Epithelial cell of proximal tubule (primary cell): ENCODE results near the gene KRTAP4-5. TPM values are rescaled to one million over a fixed set of nuclear protein-coding genes. Genes with fewer than 3 reads are reported as not detected.
A peak's percentile ranks its signal among the peaks of the same experiment; 100 is the strongest.

Experiments used
- DNase-seq: peaks from one replicate; pipeline ENCODE4 v3.0.0-alpha.2; 2011; ENCODE audit warnings: low read depth
- H3K4me3 ChIP-seq: 2 replicates; pipeline ENCODE4 v1.5.1; 2011; ENCODE audit warnings: low read depth, mild to moderate bottlenecking, low read length
- CTCF ChIP-seq: conservative IDR thresholded peaks from 2 replicates; pipeline ENCODE4 v1.5.1; 2012; ENCODE audit warnings: low read depth, mild to moderate bottlenecking, low read length
- total RNA-seq: library from RNA; depleted of rRNA; stranded (reverse); fragments of >200 nt; gene quantifications from 2 replicates; pipeline ENCODE4 v1.2.3, GENCODE V29; 2015

Gene KRTAP4-5
- total RNA-seq, 1 donor from 2014 or later: not detected

- DNase-seq: peak; percentile 4
- H3K4me3 ChIP-seq: no peak overlapping the region
- TF ChIP-seq CTCF: no peak
Measured at GRCh38 chr17:41178843-41179616, 29.4 kb upstream of the KRTAP4-5 start.

GRCh38 chr17:41178341-41178740 is 28.7 kb upstream of the KRTAP4-5 start:
- no peak for TF ChIP-seq CTCF
- H3K4me3 ChIP-seq: no peak overlapping the region
- DNase-seq: peak; percentile 63

GRCh38 chr17:41177727-41178271 is 28.2 kb upstream of the KRTAP4-5 start, which contains the start of gene KRTAP4-2:
TSS of gene KRTAP4-2 (minus strand) at chr17:41178221. CDS start at chr17:41178164, 57 bp downstream.
- no peak within 1 kb of the TSS for H3K4me3 ChIP-seq
- DNase-seq: no peak
- TF ChIP-seq CTCF: no peak

- H3K4me3 ChIP-seq: no peak overlapping the region
- DNase-seq: no peak
- TF ChIP-seq CTCF: no peak
Measured at GRCh38 chr17:41176744-41177387, 27.2 kb upstream of the KRTAP4-5 start.

GRCh38 chr17:41171886-41172285 is 22.3 kb upstream of the KRTAP4-5 start:
- no peak for DNase-seq
- no peak overlapping the region for H3K4me3 ChIP-seq
- TF ChIP-seq CTCF: no peak

- H3K4me3 ChIP-seq: no peak within 1 kb of the TSS
- TF ChIP-seq CTCF: no peak
- no peak for DNase-seq
Measured at GRCh38 chr17:41168121-41168520, 18.5 kb upstream of the KRTAP4-5 start, which contains the start of gene KRTAP4-3. TSS of gene KRTAP4-3 (minus strand) at chr17:41168221. CDS start at chr17:41168172, 49 bp downstream.
